Breast epithelium (tissue), 4 donors: ENCODE measurements around the gene P2RY12. TPM values are rescaled to one million over a fixed set of nuclear protein-coding genes. Genes with fewer than 3 reads are reported as not detected.

Experiments
- DNase-seq, 2 donors: peaks; one replicate each; pipeline ENCODE4 v3.0.0-alpha.2; 2019; ENCODE audit warnings: low spot score in 2 of 2
- H3K27ac ChIP-seq, 2 donors: fragments of 200-600 bp; sonication (generic) in 1 of 2; one replicate each; pipeline ENCODE4 v1.5.1; 2016 to 2019; ENCODE audit warnings: mild to moderate bottlenecking in 1 of 2
- H3K27me3 ChIP-seq, 2 donors: fragments of 200-600 bp; sonication (generic) in 1 of 2; one replicate each; pipeline versions ENCODE4 v1.5.1 to v1.6.0; 2017 to 2019; ENCODE audit warnings: control low read depth in 1 of 2, mild to moderate bottlenecking in 1 of 2
- H3K36me3 ChIP-seq: fragments of 200-600 bp; one replicate; pipeline ENCODE4 v1.5.1; 2019
- H3K4me1 ChIP-seq, 2 donors: fragments of 200-600 bp; sonication (generic); one replicate each; pipeline ENCODE4 v1.5.1; 2016 to 2019; ENCODE audit warnings: control low read depth in 1 of 2
- H3K4me3 ChIP-seq, 3 donors: fragments of 200-600 bp; sonication (generic); 1 replicate in 2 of 3; 2 replicates in 1 of 3; pipeline ENCODE4 v1.5.1; 2016 to 2019; ENCODE audit warnings: mild to moderate bottlenecking in 3 of 3, moderate library complexity in 2 of 3
- H3K9me3 ChIP-seq, 2 donors: fragments of 200-600 bp; sonication (generic) in 1 of 2; one replicate each; pipeline ENCODE4 v1.5.1; 2016 to 2019; ENCODE audit warnings: control low read depth in 1 of 2
- CTCF ChIP-seq, 3 donors: fragments of 450-650 bp; IDR thresholded peaks; one replicate each; pipeline ENCODE4 v1.5.1; 2016 to 2017; ENCODE audit warnings: antibody characterized with exemption in 3 of 3, mild to moderate bottlenecking in 3 of 3, moderate library complexity in 3 of 3
- POLR2A ChIP-seq: fragments of 450-650 bp; IDR thresholded peaks from one replicate; pipeline ENCODE4 v1.6.1; 2016; ENCODE audit warnings: antibody characterized with exemption, mild to moderate bottlenecking, moderate library complexity
- POLR2AphosphoS5 ChIP-seq, 3 donors: sonication (generic); formaldehyde crosslinking; IDR thresholded peaks; one replicate each; pipeline ENCODE4 v1.6.1; 2017; ENCODE audit warnings: antibody characterized with exemption in 3 of 3
- intact Hi-C: fragments of 100-400 bp; cut with DNase I; formaldehyde crosslinking; loops from one replicate; pipeline ENCODE4 v1.15.1; 2023; ENCODE audit warnings: low total_unique reads
- total RNA-seq, 3 donors: library from RNA; depleted of rRNA; stranded (reverse); fragments of >200 nt; gene quantifications; one replicate each; pipeline ENCODE4 v1.1.0, GENCODE V29; 2016

P2RY12 gene
- total RNA-seq, 3 donors from 2014 or later, result 3.6 to 9.0 (median 3.7) TPM

GRCh38 chr3:151387432-151387831 is 2.9 kb upstream of the P2RY12 start:
- no peak for DNase-seq
- Histone ChIP-seq H3K27me3 (no peaks in the 10 kb centered on the region), H3K4me3 (no peak overlapping the region), H3K27ac (no peak overlapping the region), H3K36me3 (no peaks in the 10 kb centered on the region), H3K9me3 (no peaks in the 10 kb centered on the region), H3K4me1 (no peaks in the 10 kb centered on the region)
- intact Hi-C loops, result no loop called here
- TF ChIP-seq POLR2A, result no peak
- no peak for TF ChIP-seq CTCF (IDR thresholded peaks at IDR 0.05)
- TF ChIP-seq POLR2AphosphoS5 (IDR thresholded peaks at IDR 0.05), result no peak

- intact Hi-C loops, result no loop called here
- Histone ChIP-seq H3K36me3 (no peaks in the 10 kb centered on the region), H3K4me1 (no peaks in the 10 kb centered on the region), H3K9me3 (no peaks in the 10 kb centered on the region), H3K27ac (no peak overlapping the region), H3K4me3 (no peak overlapping the region), H3K27me3 (no peaks in the 10 kb centered on the region)
- TF ChIP-seq POLR2AphosphoS5 (IDR thresholded peaks at IDR 0.05), result no peak
- TF ChIP-seq POLR2A, result no peak
- no peak for TF ChIP-seq CTCF (IDR thresholded peaks at IDR 0.05)
- DNase-seq, result no peak
Observed at GRCh38 chr3:151386056-151386455, 1.5 kb upstream of the P2RY12 start.

- H3K9me3 ChIP-seq, result no peaks in the 10 kb centered on the region
- no peaks in the 10 kb centered on the region for H3K27me3 ChIP-seq
- no peak for TF ChIP-seq POLR2AphosphoS5 (IDR thresholded peaks at IDR 0.05)
- no peak for TF ChIP-seq CTCF (IDR thresholded peaks at IDR 0.05)
- no peak for TF ChIP-seq POLR2A
- H3K4me3 ChIP-seq, result peak overlapping the region; percentile 8 to 26 (median 20)
- no peaks in the 10 kb centered on the region for H3K36me3 ChIP-seq
- intact Hi-C loops, result no loop called here
- no peak for DNase-seq
- no peaks in the 10 kb centered on the region for H3K4me1 ChIP-seq
- H3K27ac ChIP-seq, result no peak overlapping the region
Observed at GRCh38 chr3:151383956-151384355, 597 bp downstream of the P2RY12 start.

GRCh38 chr3:151383111-151383510 is 1.4 kb downstream of the P2RY12 start:
- DNase-seq, result no peak
- Histone ChIP-seq H3K4me1 (no peaks in the 10 kb centered on the region), H3K9me3 (no peaks in the 10 kb centered on the region), H3K36me3 (no peaks in the 10 kb centered on the region), H3K4me3 (peak overlapping the region in 1 of 3 donors; percentile 20), H3K27ac (no peak overlapping the region), H3K27me3 (no peaks in the 10 kb centered on the region)
- intact Hi-C loops, result no loop called here
- TF ChIP-seq POLR2A (no peak), POLR2AphosphoS5 (IDR thresholded peaks at IDR 0.05) (no peak), CTCF (IDR thresholded peaks at IDR 0.05) (no peak)

- no peak for DNase-seq
- no peaks in the 10 kb centered on the region for H3K4me1 ChIP-seq
- TF ChIP-seq CTCF (IDR thresholded peaks at IDR 0.05), result no peak
- no peak for TF ChIP-seq POLR2AphosphoS5 (IDR thresholded peaks at IDR 0.05)
- TF ChIP-seq POLR2A, result no peak
- no peaks in the 10 kb centered on the region for H3K27me3 ChIP-seq
- no peak overlapping the region for H3K27ac ChIP-seq
- intact Hi-C loops, result no loop called here
- no peak overlapping the region for H3K4me3 ChIP-seq
- no peaks in the 10 kb centered on the region for H3K36me3 ChIP-seq
- H3K9me3 ChIP-seq, result no peaks in the 10 kb centered on the region
Observed at GRCh38 chr3:151382671-151383070, 1.9 kb downstream of the P2RY12 start.
